ENCODE results near the gene LCNL1.

- TF ChIP-seq CTCF (IDR thresholded peaks at IDR 0.05) (no peak), POLR2A (IDR thresholded peaks at IDR 0.05) (no peak)
Observed at GRCh38 chr9:136944212-136944518, 38.6 kb upstream of the LCNL1 start.
